Stimulated activated naive CD4-positive, alpha-beta T cell treated with Interleukin-2 at 50 U/mL for 16 hours (primary cell): ENCODE results near the gene ADH1C.
"Not testable (repeated sequence)": the region's sequence is repeated elsewhere in the genome, so short reads cannot be mapped to it uniquely, and the experiment has no call there.

Source experiments
- DNase-seq: peaks from one replicate; lab custom pipeline; 2025; lab: John Stamatoyannopoulos, UW

ADH1C gene

GRCh38 chr4:99352602-99353537 lies at the start of gene ADH1C:
TSS of gene ADH1C (minus strand) at chr4:99352746. CDS start at chr4:99352675, 71 bp downstream.
- DNase-seq, result no peak

DNA sequence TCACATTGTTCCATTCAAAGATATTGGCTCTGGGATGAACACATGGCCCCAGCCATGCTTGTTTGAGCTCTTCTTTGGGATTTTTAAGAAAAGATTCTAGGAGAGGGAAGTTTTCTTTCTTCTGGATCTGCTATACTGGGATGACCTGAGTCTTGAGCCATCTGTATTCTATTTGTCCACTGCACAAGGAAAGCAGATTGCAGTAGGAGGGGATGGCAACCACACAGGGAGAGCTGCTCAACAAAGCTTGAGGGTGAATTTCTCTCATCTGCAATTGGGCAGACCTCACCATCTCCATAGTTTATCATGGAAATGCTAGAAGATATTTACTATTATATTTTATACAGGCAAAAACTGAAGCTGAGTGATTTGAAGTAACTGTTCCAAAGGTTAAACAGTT lies 48.3 kb upstream of the ADH1C start:
- DNase-seq, result no peak

- no peak for DNase-seq
Measured at GRCh38 chr4:99399017-99399416, 46.5 kb upstream of the ADH1C start.

DNA sequence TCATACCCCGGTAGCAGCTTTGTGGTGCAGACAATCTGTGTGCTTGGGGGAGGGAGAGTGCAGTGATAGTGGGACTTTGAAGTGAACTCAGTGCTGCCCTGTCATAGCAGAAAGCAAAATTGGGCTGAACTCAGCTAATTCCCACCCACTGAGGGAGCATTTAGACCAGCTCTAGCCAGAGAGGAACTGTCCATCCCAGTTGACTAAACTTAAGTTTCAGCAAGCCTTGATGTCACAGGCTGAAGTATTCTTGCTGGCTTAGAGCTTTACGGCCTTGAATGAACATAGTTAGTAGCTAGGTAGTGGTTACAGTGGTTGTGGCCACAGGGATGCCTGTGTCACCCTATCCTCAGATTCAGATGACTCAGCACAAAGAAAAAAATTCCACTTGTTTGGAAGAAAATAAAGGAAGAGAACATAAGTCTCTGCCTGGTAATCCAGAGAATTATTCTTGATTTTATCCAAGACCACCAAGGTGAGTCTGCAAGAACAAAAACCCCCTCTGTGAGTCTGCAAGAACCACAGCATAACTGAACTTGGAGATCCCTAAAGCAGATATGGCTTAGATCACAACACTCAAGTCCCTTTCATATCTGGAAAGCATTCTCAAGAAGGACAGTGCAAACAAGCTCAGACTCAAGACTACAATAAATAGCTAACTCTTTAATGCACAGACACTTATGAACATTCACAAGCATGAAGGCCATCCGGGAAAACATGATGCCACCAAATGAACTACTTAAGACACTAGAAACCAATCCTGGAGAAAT lies 43.2 kb upstream of the ADH1C start:
- DNase-seq, result no peak

GRCh38 chr4:99394896-99395295 lies 42.4 kb upstream of the ADH1C start:
- no peak for DNase-seq

GRCh38 chr4:99390055-99390454 lies 37.5 kb upstream of the ADH1C start:
- no peak for DNase-seq

GRCh38 chr4:99389606-99390005 lies 37.1 kb upstream of the ADH1C start:
- DNase-seq, result no peak

DNA sequence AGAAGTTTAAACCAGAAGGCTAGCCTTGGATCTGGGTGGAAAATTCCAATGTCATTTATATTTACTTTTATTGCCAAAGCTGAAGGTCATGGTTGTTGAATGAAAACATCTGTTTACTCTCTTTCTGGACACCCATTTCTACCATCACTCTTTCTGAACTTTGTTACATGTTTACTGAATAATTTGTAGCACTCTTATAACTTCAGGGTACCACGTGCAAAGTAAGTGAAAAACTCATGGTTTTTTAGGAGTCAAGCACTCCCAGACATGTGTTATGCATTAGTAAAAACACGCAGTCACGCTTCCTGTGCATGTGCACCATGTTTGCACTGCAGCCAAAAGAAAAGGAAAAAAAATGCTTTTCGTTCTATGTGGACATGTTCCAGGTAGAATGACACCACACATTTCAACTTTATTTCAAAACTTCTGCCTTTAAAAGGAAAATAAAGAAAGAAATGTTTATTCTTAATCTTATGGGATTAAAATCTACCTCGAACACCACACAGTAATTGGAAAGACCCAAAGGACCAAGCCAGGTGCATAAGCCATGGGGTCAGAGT lies 31.4 kb upstream of the ADH1C start:
- no peak for DNase-seq

DNA sequence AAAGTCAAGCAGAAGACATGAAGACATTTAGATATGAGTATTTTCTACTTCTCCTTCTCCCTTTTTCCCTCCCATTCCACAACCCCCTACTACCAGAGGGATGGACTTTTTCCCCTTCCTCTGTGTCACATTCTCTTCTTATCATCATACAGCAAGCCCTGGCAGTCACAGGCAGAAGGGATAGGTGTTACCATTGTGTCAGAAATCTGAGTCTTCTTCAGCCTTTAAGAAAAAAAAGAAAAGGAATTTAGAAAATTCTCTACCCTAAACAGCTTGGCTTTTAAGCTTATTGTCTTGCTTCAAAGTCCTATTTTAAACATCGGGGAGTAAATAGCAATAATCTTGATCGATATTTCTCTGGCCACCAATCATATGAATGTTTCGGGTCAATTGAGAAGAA lies 30.9 kb upstream of the ADH1C start:
- no peak for DNase-seq

DNA sequence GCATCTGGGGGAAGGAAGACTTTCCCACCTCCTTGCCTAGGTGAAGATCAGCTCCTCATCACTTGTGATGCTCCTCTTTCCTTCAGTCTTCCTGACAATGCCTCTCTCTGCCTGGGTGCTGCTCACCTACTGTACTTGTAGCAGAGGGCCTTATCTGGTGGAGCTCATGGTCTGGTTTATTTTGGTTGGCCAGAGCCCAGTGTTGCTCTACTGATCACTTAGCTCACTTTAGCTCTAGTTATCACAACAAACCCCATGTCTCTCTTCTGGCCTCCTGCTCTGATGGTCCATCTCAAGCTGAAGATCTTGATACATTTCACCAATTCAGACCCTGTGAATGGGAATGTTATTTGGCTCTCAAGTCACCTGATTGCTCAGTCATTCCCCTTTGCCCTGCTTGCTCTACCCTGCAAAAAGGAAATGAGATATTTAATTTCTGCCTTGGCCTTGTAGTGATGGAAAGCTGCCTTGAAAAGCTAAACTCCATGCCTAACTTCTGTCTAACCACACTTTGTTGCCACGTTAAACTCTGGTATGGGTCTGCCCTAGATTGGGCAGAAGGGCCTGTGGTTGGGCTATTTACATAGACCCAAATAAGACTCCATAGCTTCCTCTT lies 30.3 kb upstream of the ADH1C start:
- DNase-seq, result no peak

- DNase-seq, result no peak
Measured at GRCh38 chr4:99381588-99382175, 29.1 kb upstream of the ADH1C start.

DNA sequence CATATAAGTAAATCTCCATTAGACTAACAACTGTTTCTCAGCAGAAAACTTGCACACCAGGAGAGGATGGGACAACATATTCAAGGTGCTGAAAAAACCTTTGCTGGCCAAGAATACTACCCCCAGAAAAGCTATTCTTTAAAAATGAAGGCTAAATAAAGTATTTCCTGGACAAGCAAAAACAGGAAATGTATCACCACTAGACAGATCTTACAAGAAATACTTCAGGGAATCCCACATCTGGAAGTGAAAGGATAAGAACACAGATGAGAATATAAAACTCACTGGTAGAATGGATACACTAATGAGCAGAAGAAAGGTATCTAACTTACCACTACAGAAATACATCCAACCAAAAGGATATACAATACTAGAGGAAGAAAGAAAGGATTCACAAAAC lies 27.0 kb upstream of the ADH1C start:
- DNase-seq, result no peak

- DNase-seq, result no peak
Measured at GRCh38 chr4:99378876-99379275, 26.3 kb upstream of the ADH1C start.

DNA sequence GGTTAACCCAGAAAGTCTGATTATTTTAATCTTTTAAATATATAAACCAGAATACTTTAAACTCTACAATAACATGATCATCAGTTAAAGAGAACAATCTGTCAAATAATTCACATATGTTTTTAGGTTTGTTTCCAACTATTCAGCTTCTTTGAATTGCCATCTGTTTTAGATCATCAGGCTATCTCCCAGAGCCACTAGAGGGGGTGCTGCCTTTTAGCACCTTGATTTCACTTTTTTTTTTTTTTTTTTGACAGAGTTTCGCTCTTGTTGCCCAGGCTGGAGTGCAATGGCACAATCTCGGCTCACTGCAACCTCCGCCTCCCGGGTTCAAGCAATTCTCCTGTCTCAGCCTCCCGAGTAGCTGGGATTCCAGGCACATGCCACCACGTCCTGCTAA lies 24.8 kb upstream of the ADH1C start:
- DNase-seq, result not testable (repeated sequence)

DNA sequence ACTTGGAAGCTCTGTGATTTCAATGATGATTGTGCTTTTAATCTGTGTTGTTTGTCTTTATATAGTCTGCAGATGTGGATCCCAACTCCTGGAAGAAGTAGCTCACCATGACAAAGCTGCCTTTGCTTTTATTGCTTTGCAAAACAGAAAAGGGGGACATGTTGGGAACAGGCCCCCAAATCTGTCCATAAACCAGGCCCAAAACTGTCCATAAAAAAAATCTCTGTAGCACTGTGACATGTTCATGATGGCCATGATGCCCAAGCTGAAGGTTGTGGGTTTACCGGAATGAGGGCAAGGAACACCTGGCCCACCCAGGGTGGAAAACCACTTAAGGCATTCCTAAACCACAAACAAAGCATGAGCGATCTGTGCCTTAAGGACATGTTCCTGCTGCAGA lies 19.9 kb upstream of the ADH1C start:
- DNase-seq, result not testable (repeated sequence)

DNA sequence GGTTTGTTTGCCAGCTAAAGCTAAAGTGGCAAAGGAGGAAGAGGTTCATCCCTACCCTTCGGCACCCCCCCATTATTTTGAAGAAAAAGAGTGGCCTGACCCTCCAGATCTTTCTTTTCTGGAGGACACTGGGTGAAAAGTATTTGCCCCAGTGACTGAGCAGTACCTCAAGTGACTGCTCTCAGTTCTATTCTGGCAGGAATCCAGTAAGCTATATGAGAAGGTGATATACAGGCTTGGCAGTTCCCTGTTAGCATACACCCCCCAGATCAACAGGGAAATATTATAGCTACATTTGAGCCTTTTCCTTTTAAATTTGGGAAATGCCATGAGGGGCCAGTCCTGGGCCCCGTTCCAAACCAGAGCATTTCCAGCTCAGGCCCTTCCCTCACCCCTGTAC lies 15.3 kb upstream of the ADH1C start:
- DNase-seq, result not testable (repeated sequence)

DNA sequence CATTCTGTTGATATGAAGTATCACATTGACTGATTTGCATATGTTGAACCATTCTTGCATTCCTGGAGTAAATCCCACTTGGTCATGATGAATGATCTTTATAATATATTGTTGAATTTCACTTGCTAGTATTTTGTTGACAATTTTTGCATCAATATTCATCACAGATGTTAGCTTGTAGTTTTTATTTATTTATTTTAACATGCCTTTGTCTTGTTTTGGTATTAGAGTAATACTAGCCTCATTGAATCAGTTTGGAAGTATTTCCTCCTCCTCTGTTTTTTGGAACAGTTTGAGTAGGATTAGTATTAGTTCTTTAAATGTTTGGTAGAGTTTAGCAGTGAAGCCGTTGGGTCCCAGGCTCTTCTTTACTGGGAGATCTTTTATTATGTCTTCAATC lies 13.9 kb upstream of the ADH1C start:
- DNase-seq, result no peak

DNA sequence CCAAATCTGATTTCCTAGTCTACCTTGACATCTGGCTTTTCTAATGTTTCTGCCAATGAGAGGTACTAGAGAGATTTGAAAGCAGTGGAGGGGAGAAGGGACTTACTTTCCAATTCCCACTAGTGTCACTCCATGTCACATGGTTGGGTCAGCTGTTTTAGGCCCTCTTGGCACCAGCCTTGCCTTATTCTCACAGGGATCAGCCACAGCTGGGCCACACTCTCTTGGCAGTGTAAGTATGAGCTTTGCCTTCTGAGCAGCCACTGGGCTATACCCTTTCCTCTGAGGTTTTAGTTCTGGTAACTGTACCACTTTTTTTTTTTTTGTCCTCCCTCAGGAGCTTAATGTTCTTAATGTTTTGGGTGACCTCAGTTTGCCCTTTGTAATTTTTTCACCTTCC lies 10.2 kb upstream of the ADH1C start:
- DNase-seq, result no peak

DNA sequence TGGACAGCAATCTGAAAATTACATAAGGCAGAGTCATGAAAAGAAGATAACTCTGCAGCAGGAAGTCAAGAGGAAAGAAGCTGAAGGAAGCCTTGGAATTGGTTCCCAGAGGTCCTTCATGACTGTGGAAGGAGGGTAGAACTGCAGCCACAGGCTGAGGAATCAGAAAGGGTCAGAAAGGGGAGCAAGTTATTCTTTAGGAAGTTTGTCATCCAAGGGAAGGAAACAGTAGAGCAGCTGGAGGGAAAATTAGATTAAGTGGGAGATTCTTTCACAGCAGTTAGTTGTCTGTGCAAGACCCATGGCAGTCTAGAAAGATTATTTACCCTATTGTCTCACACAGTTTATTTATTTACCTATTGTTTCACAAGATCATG lies 9.3 kb upstream of the ADH1C start:
- no peak for DNase-seq

DNA sequence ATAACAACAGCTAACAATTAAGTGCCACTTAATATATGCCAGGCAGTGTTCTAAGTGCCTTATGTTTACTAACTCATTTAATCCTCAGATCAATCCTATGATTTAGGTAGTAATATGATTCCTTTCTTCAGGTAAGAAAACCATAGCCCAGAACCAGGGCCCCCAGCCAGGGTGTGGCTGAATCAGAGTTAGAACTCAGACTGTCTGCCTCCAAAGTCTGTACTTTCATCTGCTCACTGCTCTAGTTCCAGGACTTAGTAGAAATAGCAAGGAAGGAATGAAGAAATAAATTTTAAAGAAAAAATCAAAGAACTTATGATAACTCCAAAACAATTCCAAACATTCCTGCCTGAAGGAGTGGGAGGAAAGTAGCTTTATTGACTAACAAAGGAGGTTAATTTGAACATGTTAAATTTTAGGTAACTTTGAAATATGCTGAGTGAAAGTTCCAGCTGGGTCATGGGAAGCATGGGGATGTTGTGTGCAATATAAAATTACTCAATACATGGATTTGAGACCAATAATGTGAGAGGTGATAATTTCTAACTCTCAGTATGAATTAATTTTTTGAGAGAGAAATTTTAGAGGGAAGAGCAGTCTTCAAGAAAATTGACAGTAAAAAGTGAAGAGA lies 8.8 kb upstream of the ADH1C start:
- no peak for DNase-seq

DNA sequence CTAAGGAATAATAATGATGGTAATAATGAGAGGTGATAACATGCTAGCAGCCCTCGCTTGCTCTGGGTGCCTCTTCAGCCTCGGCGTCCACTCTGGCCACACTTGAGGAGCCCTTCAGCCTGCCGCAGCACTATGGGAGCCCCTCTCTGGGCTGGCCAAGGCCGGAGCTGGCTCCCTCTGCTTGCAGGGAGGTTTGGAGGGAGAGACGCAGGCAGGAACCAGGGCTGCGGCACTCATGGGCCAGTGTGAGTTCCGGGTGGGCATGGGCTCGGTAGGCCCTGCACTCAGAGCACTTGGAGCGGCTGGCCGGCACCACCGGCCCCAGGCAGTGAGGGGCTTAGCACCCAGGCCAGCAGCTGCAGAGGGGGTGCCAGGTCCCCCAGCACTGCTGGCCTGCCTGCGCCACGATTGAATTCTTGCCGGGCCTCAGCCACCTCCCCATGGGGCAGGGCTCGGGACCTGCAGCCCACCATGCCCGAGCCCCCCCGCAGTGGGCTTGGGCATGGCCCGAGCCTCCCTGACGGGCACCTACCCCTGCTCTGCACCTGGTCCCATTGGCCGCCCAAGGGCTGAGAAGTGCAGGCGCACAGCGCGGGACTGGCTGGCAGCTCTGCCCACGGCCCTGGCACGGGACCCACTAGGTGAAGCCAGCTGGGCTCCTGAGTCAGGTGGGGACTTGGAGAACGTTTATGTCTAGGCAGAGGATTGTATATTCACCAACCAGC lies 7.1 kb upstream of the ADH1C start:
- no peak for DNase-seq
